ENCODE data around the gene ALDH1L1. TPM values are rescaled to one million over a fixed set of nuclear protein-coding genes. Genes with fewer than 3 reads are reported as not detected.

Gene ALDH1L1
- total and polyA plus RNA-seq, 2 of the 13 experiments (the other 11 are each of a cell fraction or from before 2014, with no cell fraction given): 11.2 to 28.7 TPM

- TF ChIP-seq ZBTB40 (IDR thresholded peaks at IDR 0.05) (no peak), ZBTB40 (CRISPR knock-in tag; IDR thresholded peaks at IDR 0.05) (no peak; the same call in 1 of the 2 replicates), ZNF253 (CRISPR knock-in tag; IDR thresholded peaks at IDR 0.05; ENCODE audit: borderline replicate concordance) (no peak), ATF4 (CRISPR knock-in tag; IDR thresholded peaks at IDR 0.05) (no peak), CENPBD1 (CRISPR knock-in tag; IDR thresholded peaks at IDR 0.05; ENCODE audit: borderline replicate concordance, low read depth) (no peak), MEIS2 (CRISPR knock-in tag; IDR thresholded peaks at IDR 0.05) (no peak), MAF1 (CRISPR knock-in tag; IDR thresholded peaks at IDR 0.05; ENCODE audit: borderline replicate concordance) (0 out of 2 replicates have a peak, but pooled peaks have one; percentile 7), PAF1 (CRISPR knock-in tag; IDR thresholded peaks at IDR 0.05) (no peak), ZNF142 (CRISPR knock-in tag; IDR thresholded peaks at IDR 0.05) (peak; percentile 94), SMARCC2 (IDR thresholded peaks at IDR 0.05) (no peak), CEBPG (CRISPR knock-in tag; IDR thresholded peaks at IDR 0.05) (0 out of 2 replicates have a peak, but pooled peaks have one; percentile 13), HMG20B (CRISPR knock-in tag; conservative IDR thresholded peaks at IDR 0.05) (no peak)
Observed at GRCh38 chr3:126180477-126181397, at the start of gene ALDH1L1 (continued).

All from HepG2 (cell line).